ENCODE results near the gene CARTPT. TPM values are rescaled to one million over a fixed set of nuclear protein-coding genes. Genes with fewer than 3 reads are reported as not detected.

Gene CARTPT
- polyA plus RNA-seq, 3 donors: not detected

GRCh38 chr5:71706906-71707305 lies 12.2 kb upstream of the CARTPT start:
- no peaks in the 10 kb centered on the region for H4K20me1 ChIP-seq (ENCODE audit: insufficient read depth, low read length)
- H3K9ac ChIP-seq (ENCODE audit: insufficient read depth, low read length, poor library complexity, severe bottlenecking): no peak overlapping the region
- Mint-ChIP-seq H3K4me3 (no peak overlapping the region), H3K9me3 (peaks cover 0 to 1% (median 0%) of the 10 kb centered on the region in 7 donors), H3K27ac (no peak overlapping the region), H3K36me3 (no peaks in the 10 kb centered on the region), H3K4me1 (no peaks in the 10 kb centered on the region), H3K27me3 (ENCODE audit: low read depth in 3 of 3) (peaks cover 0 to 3% (median 2%) of the 10 kb centered on the region in 3 donors)
- no peak overlapping the region for H2AFZ ChIP-seq (ENCODE audit: insufficient read depth, low read depth, low read length, poor library complexity, severe bottlenecking)
- H3K4me2 ChIP-seq (replicated peaks; ENCODE audit: extremely low read depth, low read length, poor library complexity, severe bottlenecking): no peak overlapping the region
- H3K27me3 ChIP-seq (ENCODE audit: control insufficient read depth in 2 of 2, insufficient read depth in 2 of 2, low read length in 2 of 2): peaks cover 0 to 2% of the 10 kb centered on the region in 2 donors
- no peak overlapping the region for H3K4me3 ChIP-seq (replicated peaks in 1 of 3; ENCODE audit: low read depth in 2 of 3, low read length in 3 of 3)
- no peaks in the 10 kb centered on the region for H3K79me2 ChIP-seq (ENCODE audit: insufficient read depth, low read length)
- TF ChIP-seq CTCF (IDR thresholded peaks at IDR 0.05): no peak
- no peak for DNase-seq
- no peaks in the 10 kb centered on the region for H3K36me3 ChIP-seq (replicated peaks in 1 of 2; ENCODE audit: control insufficient read depth in 1 of 2, insufficient read depth in 2 of 2, low read length in 2 of 2)
- H3K9me3 ChIP-seq (replicated peaks in 1 of 2; ENCODE audit: control insufficient read depth in 1 of 2, insufficient read depth in 1 of 2, low read length in 2 of 2): no peaks in the 10 kb centered on the region
- no peak overlapping the region for H3K27ac ChIP-seq (ENCODE audit: low read depth in 1 of 2, low read length in 2 of 2)
- intact Hi-C loops (cut with micrococcal nuclease): no loop called here
- 100% methylated on average over 1 of the region's 3 CpGs for WGBS (ENCODE audit: insufficient coverage)
- H3K4me1 ChIP-seq (ENCODE audit: control insufficient read depth in 1 of 2, insufficient read depth in 2 of 2, low read length in 2 of 2): no peaks in the 10 kb centered on the region

GRCh38 chr5:71711610-71712009 lies 7.5 kb upstream of the CARTPT start:
- Histone ChIP-seq H3K4me2 (replicated peaks; ENCODE audit: extremely low read depth, low read length, poor library complexity, severe bottlenecking) (no peak overlapping the region), H3K27me3 (ENCODE audit: control insufficient read depth in 2 of 2, insufficient read depth in 2 of 2, low read length in 2 of 2) (peaks cover 2 to 7% of the 10 kb centered on the region in 2 donors), H4K20me1 (ENCODE audit: insufficient read depth, low read length) (no peaks in the 10 kb centered on the region), H3K9ac (ENCODE audit: insufficient read depth, low read length, poor library complexity, severe bottlenecking) (no peak overlapping the region), H3K79me2 (ENCODE audit: insufficient read depth, low read length) (no peaks in the 10 kb centered on the region), H2AFZ (ENCODE audit: insufficient read depth, low read depth, low read length, poor library complexity, severe bottlenecking) (no peak overlapping the region), H3K27ac (ENCODE audit: low read depth in 1 of 2, low read length in 2 of 2) (no peak overlapping the region), H3K36me3 (replicated peaks in 1 of 2; ENCODE audit: control insufficient read depth in 1 of 2, insufficient read depth in 2 of 2, low read length in 2 of 2) (no peaks in the 10 kb centered on the region), H3K9me3 (replicated peaks in 1 of 2; ENCODE audit: control insufficient read depth in 1 of 2, insufficient read depth in 1 of 2, low read length in 2 of 2) (no peaks in the 10 kb centered on the region), H3K4me1 (ENCODE audit: control insufficient read depth in 1 of 2, insufficient read depth in 2 of 2, low read length in 2 of 2) (no peaks in the 10 kb centered on the region), H3K4me3 (replicated peaks in 1 of 3; ENCODE audit: low read depth in 2 of 3, low read length in 3 of 3) (no peak overlapping the region)
- no peak for DNase-seq
- Mint-ChIP-seq H3K4me3 (no peak overlapping the region), H3K27me3 (ENCODE audit: low read depth in 3 of 3) (peaks cover 0 to 19% (median 1%) of the 10 kb centered on the region in 3 donors), H3K27ac (no peak overlapping the region), H3K9me3 (peaks cover 0 to 10% (median 0%) of the 10 kb centered on the region in 7 donors), H3K4me1 (no peaks in the 10 kb centered on the region), H3K36me3 (no peaks in the 10 kb centered on the region)
- no peak for TF ChIP-seq CTCF (IDR thresholded peaks at IDR 0.05)
- no CpG with 5 or more reads among the region's 4 CpGs for WGBS (ENCODE audit: insufficient coverage)
- intact Hi-C loops (cut with micrococcal nuclease): no loop called here

Data from CD14-positive monocyte (primary cell).